HEK293 (cell line): Measurements from ENCODE around the gene RIMKLB.

Experiments used
- CTCF ChIA-PET: fragments of 350-600 bp; formaldehyde crosslinking; extraction: SDS; loops from one replicate; lab custom pipeline; 2021; ENCODE audit warnings: antibody characterized with exemption; lab: Yijun Ruan, JAX
- POLR2A ChIA-PET: fragments of 300-600 bp; formaldehyde crosslinking; extraction: SDS; loops from one replicate; lab custom pipeline; 2020; ENCODE audit warnings: antibody characterized with exemption, inconsistent platforms; lab: Yijun Ruan, JAX
- H3K27ac ChIP-seq: fragments of 200-500 bp; sonication (Bioruptor generic); 2 replicates; pipeline ENCODE4 v1.5.1; 2014; ENCODE audit warnings: low read depth, low read length, control low read depth, inconsistent platforms; ENCODE audit errors: extremely low read depth
- H3K36me3 ChIP-seq, 2 experiments: fragments of 200-500 bp in 1 of 2; sonication (Bioruptor generic) in 1 of 2; 1 replicate in 1 of 2; 2 replicates in 1 of 2; pipeline ENCODE4 v1.5.1; 2014 to 2017; ENCODE audit warnings: inconsistent platforms in 2 of 2, low read length in 2 of 2; ENCODE audit not compliant: control insufficient read depth in 2 of 2, insufficient read depth in 1 of 2
- H3K4me1 ChIP-seq: fragments of 200-500 bp; sonication (Bioruptor generic); 2 replicates; pipeline ENCODE4 v1.5.1; 2014; ENCODE audit warnings: mild to moderate bottlenecking, low read length, inconsistent platforms; ENCODE audit not compliant: control insufficient read depth, insufficient read depth
- H3K4me3 ChIP-seq: 2 replicates; pipeline ENCODE4 v1.5.1; 2011; ENCODE audit warnings: low read depth, mild to moderate bottlenecking, control low read depth, low read length, moderate library complexity
- H3K9me3 ChIP-seq: fragments of 200-500 bp; sonication (Bioruptor generic); 2 replicates; pipeline ENCODE4 v1.5.1; 2014; ENCODE audit warnings: low read depth, low read length, inconsistent platforms; ENCODE audit not compliant: control insufficient read depth, insufficient read depth
- FEZF1 ChIP-seq: fragments of 450-650 bp; formaldehyde crosslinking; IDR thresholded peaks from 2 replicates; pipeline ENCODE4 v1.5.1; 2016; ENCODE audit warnings: missing biosample characterization, missing genetic modification characterization
- PRDM1 ChIP-seq: fragments of 450-650 bp; formaldehyde crosslinking; IDR thresholded peaks from 2 replicates; pipeline ENCODE4; 2016; ENCODE audit warnings: missing biosample characterization, missing genetic modification characterization
- PRDM10 ChIP-seq: fragments of 450-650 bp; formaldehyde crosslinking; IDR thresholded peaks from 2 replicates; pipeline ENCODE4 v1.5.1; 2016; ENCODE audit warnings: missing biosample characterization, missing genetic modification characterization
- PRDM6 ChIP-seq: fragments of 450-650 bp; formaldehyde crosslinking; IDR thresholded peaks from 2 replicates; pipeline ENCODE4 v1.5.1; 2017; ENCODE audit warnings: missing biosample characterization, missing genetic modification characterization
- ZBTB10 ChIP-seq: fragments of 450-650 bp; formaldehyde crosslinking; IDR thresholded peaks from 2 replicates; pipeline ENCODE4 v1.5.1; 2016; ENCODE audit warnings: missing biosample characterization, missing genetic modification characterization
- ZNF157 ChIP-seq: fragments of 450-650 bp; formaldehyde crosslinking; IDR thresholded peaks from 2 replicates; pipeline ENCODE4 v1.5.1; 2016; ENCODE audit warnings: missing biosample characterization, missing genetic modification characterization
- ZNF335 ChIP-seq: fragments of 450-650 bp; formaldehyde crosslinking; conservative IDR thresholded peaks from 2 replicates; pipeline ENCODE4 v1.5.1; 2016; ENCODE audit warnings: missing biosample characterization, missing genetic modification characterization
- ZNF596 ChIP-seq: fragments of 450-650 bp; IDR thresholded peaks from 2 replicates; pipeline ENCODE4 v1.5.0; 2018; ENCODE audit warnings: missing biosample characterization, mild to moderate bottlenecking, missing genetic modification characterization, moderate library complexity

Gene RIMKLB

GRCh38 chr12:8702159-8702558 lies 4.4 kb downstream of the RIMKLB start:
- no peak overlapping the region for H3K4me3 ChIP-seq
- CTCF ChIA-PET: interaction anchor here (0.6 to 1.2 kb wide), 5 partner anchors 21 to 189 kb away, joined by 3 to 5 read pairs (median 4); no protein-coding TSS in a partner anchor
- POLR2A ChIA-PET: no interaction called here
- no peaks in the 10 kb centered on the region for H3K9me3 ChIP-seq
- peaks cover 0 to 4% of the 10 kb centered on the region in 2 experiments; a peak in 1 of 3 replicates for H3K36me3 ChIP-seq
- TF ChIP-seq ZBTB10 (tag by site-specific recombination) (no peak), PRDM10 (tag by site-specific recombination) (0 out of 2 replicates have a peak, but pooled peaks have one; percentile 5), PRDM6 (peak; percentile 58)
- peaks cover 13% of the 10 kb centered on the region for H3K4me1 ChIP-seq
- no peak overlapping the region for H3K27ac ChIP-seq

- no peak overlapping the region for H3K4me3 ChIP-seq
- no peaks in the 10 kb centered on the region for H3K9me3 ChIP-seq
- peaks cover 4 to 5% of the 10 kb centered on the region in 2 experiments; a peak in 2 of 3 replicates for H3K36me3 ChIP-seq
- POLR2A ChIA-PET: no interaction called here
- peaks cover 7% of the 10 kb centered on the region; the same call in 1 of the 2 replicates for H3K4me1 ChIP-seq
- TF ChIP-seq ZNF335 (tag by site-specific recombination) (no peak), PRDM1 (tag by site-specific recombination) (peak; percentile 39; the same call in 1 of the 2 replicates)
- H3K27ac ChIP-seq: no peak overlapping the region
- CTCF ChIA-PET: interaction anchor here (0.6 kb wide), 1 partner anchor 28 kb away, joined by 4 read pairs; no protein-coding TSS in a partner anchor
Measured at GRCh38 chr12:8709124-8709830, 11.5 kb downstream of the RIMKLB start.

GRCh38 chr12:8712572-8712971 lies 14.8 kb downstream of the RIMKLB start:
- H3K4me3 ChIP-seq: no peak overlapping the region
- no peaks in the 10 kb centered on the region for H3K9me3 ChIP-seq
- no peak overlapping the region for H3K27ac ChIP-seq
- H3K36me3 ChIP-seq: peaks cover 19 to 22% of the 10 kb centered on the region in 2 experiments
- POLR2A ChIA-PET: interaction anchor here (0.6 kb wide), 1 partner anchor 11 kb away, joined by 5 read pairs; no protein-coding TSS in a partner anchor
- CTCF ChIA-PET: interaction anchor here (0.7 to 1.1 kb wide), 2 partner anchors 9 to 31 kb away, joined by 3 read pairs; no protein-coding TSS in a partner anchor
- H3K4me1 ChIP-seq: peaks cover 7% of the 10 kb centered on the region; the same call in 1 of the 2 replicates
- TF ChIP-seq ZNF596: no peak
- TF ChIP-seq ZNF157 (tag by site-specific recombination): peak; percentile 46; the same call in 1 of the 2 replicates
- TF ChIP-seq FEZF1 (tag by site-specific recombination): no peak
- TF ChIP-seq, all 188 proteins: peak for 1
